SU-DHL-6 (cell line): ENCODE measurements around the gene DCHS1.

ENCODE experiments used
- H2AFZ ChIP-seq: fragments of 200-600 bp; sonication (generic); 2 replicates; pipeline ENCODE4 v1.6.1; 2014; ENCODE audit warnings: low read depth, mild to moderate bottlenecking, moderate library complexity, mixed read lengths, antibody characterized with exemption, low read length; ENCODE audit not compliant: severe bottlenecking
- H3F3A ChIP-seq: fragments of 200-600 bp; shearing (Covaris generic); 2 replicates; pipeline ENCODE4 v1.6.0; 2016; ENCODE audit warnings: antibody characterized with exemption, mild to moderate bottlenecking; ENCODE audit not compliant: insufficient read depth
- H3K27ac ChIP-seq: fragments of 200-600 bp; sonication (generic); 2 replicates; pipeline ENCODE4 v1.5.1; 2016; ENCODE audit warnings: low read depth, mild to moderate bottlenecking, low read length, moderate library complexity, mixed read lengths
- H3K27me3 ChIP-seq: fragments of 200-600 bp; sonication (generic), shearing (Covaris generic); 2 replicates; pipeline ENCODE4 v1.6.0; 2014; ENCODE audit warnings: mild to moderate bottlenecking, low read length
- H3K36me3 ChIP-seq: fragments of 200-600 bp; sonication (generic); 2 replicates; pipeline ENCODE4 v1.6.1; 2014; ENCODE audit warnings: mild to moderate bottlenecking, low read length, mixed read lengths
- H3K4me2 ChIP-seq: fragments of 300-600, 200-600 bp; shearing (Covaris generic), sonication (generic); 2 replicates; pipeline ENCODE4 v1.6.0; 2014; ENCODE audit warnings: low read length, low read depth, mild to moderate bottlenecking; ENCODE audit not compliant: poor library complexity, severe bottlenecking
- H3K4me3 ChIP-seq: fragments of 200-600 bp; sonication (generic); 2 replicates; pipeline ENCODE4 v1.5.1; 2014; ENCODE audit warnings: antibody characterized with exemption, low read length, mild to moderate bottlenecking, mixed read lengths; ENCODE audit not compliant: insufficient read depth, poor library complexity, severe bottlenecking
- H3K79me2 ChIP-seq: fragments of 200-600 bp; sonication (generic); 2 replicates; pipeline ENCODE4 v1.6.1; 2014; ENCODE audit warnings: mild to moderate bottlenecking, low read length, moderate library complexity; ENCODE audit not compliant: insufficient read depth
- H3K9ac ChIP-seq: fragments of 200-600 bp; sonication (generic); 2 replicates; pipeline ENCODE4 v1.7.0; 2014; ENCODE audit warnings: mild to moderate bottlenecking, low read length
- H3K9me2 ChIP-seq: fragments of 200-600 bp; sonication (generic); replicated peaks from 2 replicates; pipeline ENCODE4 v1.6.1; 2014; ENCODE audit warnings: low read length; ENCODE audit not compliant: insufficient read depth
- H3K9me3 ChIP-seq: fragments of 200-600 bp; sonication (generic); 2 replicates; pipeline ENCODE4 v1.6.1; 2014; ENCODE audit warnings: low read length, mixed read lengths; ENCODE audit not compliant: insufficient read depth
- H4K20me1 ChIP-seq: fragments of 200-600 bp; sonication (generic); 2 replicates; pipeline ENCODE4 v1.6.1; 2014; ENCODE audit warnings: low read depth, mild to moderate bottlenecking, antibody characterized with exemption, low read length, moderate library complexity, mixed read lengths
- CTCF ChIP-seq: fragments of 200-600 bp; sonication (generic); IDR thresholded peaks from one replicate; pipeline ENCODE4 v1.5.1; 2017; ENCODE audit warnings: antibody characterized with exemption, mild to moderate bottlenecking, low read length, moderate library complexity; ENCODE audit not compliant: insufficient read depth, poor library complexity, severe bottlenecking
- EZH2phosphoT487 ChIP-seq: fragments of 200-600 bp; sonication (generic), shearing (Covaris generic); conservative IDR thresholded peaks from 2 replicates; pipeline ENCODE4 v1.6.1; 2018; ENCODE audit warnings: mild to moderate bottlenecking, antibody characterized with exemption, low read length, moderate library complexity, mixed read lengths

The DCHS1 gene

GRCh38 chr11:6650104-6650503 is 5.5 kb downstream of the DCHS1 start:
- no peaks in the 10 kb centered on the region for H4K20me1 ChIP-seq
- H3K4me2 ChIP-seq: no peak overlapping the region
- no peaks in the 10 kb centered on the region for H3F3A ChIP-seq
- H3K27ac ChIP-seq: no peak overlapping the region
- H3K79me2 ChIP-seq: no peaks in the 10 kb centered on the region
- H2AFZ ChIP-seq: no peak overlapping the region
- no peak for TF ChIP-seq EZH2phosphoT487
- TF ChIP-seq CTCF: no peak
- no peaks in the 10 kb centered on the region for H3K9me3 ChIP-seq
- no peak overlapping the region for H3K4me3 ChIP-seq
- H3K27me3 ChIP-seq: no peaks in the 10 kb centered on the region
- H3K36me3 ChIP-seq: no peaks in the 10 kb centered on the region
- no peak overlapping the region for H3K9ac ChIP-seq
- no peaks in the 10 kb centered on the region for H3K9me2 ChIP-seq

- Histone ChIP-seq H3K36me3 (no peaks in the 10 kb centered on the region), H3K9ac (no peak overlapping the region), H3K27ac (no peak overlapping the region), H2AFZ (no peak overlapping the region), H4K20me1 (no peaks in the 10 kb centered on the region), H3K9me2 (no peaks in the 10 kb centered on the region), H3K27me3 (no peaks in the 10 kb centered on the region), H3K4me2 (no peak overlapping the region), H3K9me3 (no peaks in the 10 kb centered on the region), H3K4me3 (no peak overlapping the region), H3F3A (no peaks in the 10 kb centered on the region), H3K79me2 (no peaks in the 10 kb centered on the region)
- TF ChIP-seq CTCF (no peak), EZH2phosphoT487 (no peak)
These were observed 7.1 kb downstream of the DCHS1 start for GRCh38 chr11:6648501-6648900.

- H2AFZ ChIP-seq: no peak overlapping the region
- no peaks in the 10 kb centered on the region for H3K79me2 ChIP-seq
- no peaks in the 10 kb centered on the region for H3K36me3 ChIP-seq
- no peak overlapping the region for H3K27ac ChIP-seq
- no peaks in the 10 kb centered on the region for H3K27me3 ChIP-seq
- H3K9me3 ChIP-seq: no peaks in the 10 kb centered on the region
- H3K9ac ChIP-seq: no peak overlapping the region
- H4K20me1 ChIP-seq: no peaks in the 10 kb centered on the region
- TF ChIP-seq CTCF (no peak), EZH2phosphoT487 (no peak)
- no peak overlapping the region for H3K4me2 ChIP-seq
- no peaks in the 10 kb centered on the region for H3K9me2 ChIP-seq
- H3K4me3 ChIP-seq: no peak overlapping the region
- H3F3A ChIP-seq: no peaks in the 10 kb centered on the region
These were observed 7.8 kb downstream of the DCHS1 start for GRCh38 chr11:6647836-6648235.
